ENCODE measurements around the gene NEK7. TPM values are rescaled to one million over a fixed set of nuclear protein-coding genes. Genes with fewer than 3 reads are reported as not detected.

NEK7 gene
- total and polyA plus RNA-seq, 9 of the 15 experiments (the other 6 are each of a cell fraction or from before 2014, with no cell fraction given), result 8.5 to 37.3 (median 27.7) TPM

GRCh38 chr1:198121056-198121826, 35.6 kb upstream of the NEK7 start:
- peak; percentile 86 for ATAC-seq
- peak; percentile 57 for FAIRE-seq
- in situ Hi-C loops (cut with MboI) (no loop called here), intact Hi-C loops (cut with micrococcal nuclease) (no loop called here)
- CTCF ChIA-PET (ENCODE audit: low intra/inter-chr PET ratio), result no interaction called here
- H3K4me2 ChIP-seq (ENCODE audit: insufficient read depth, low read length), result peak overlapping the region; percentile 22; the same call in 1 of the 2 replicates
- WGBS (ENCODE audit: insufficient coverage, low coverage, missing lambda C conversion rate), result 34% methylated on average over 3 of the region's 3 CpGs
- H4K20me1 ChIP-seq (replicated peaks; ENCODE audit: control insufficient read depth, insufficient read depth, low read length), result no peaks in the 10 kb centered on the region
- H3K27me3 ChIP-seq (ENCODE audit: control insufficient read depth in 2 of 2, insufficient read depth in 2 of 2, low read length in 2 of 2), result no peaks in the 10 kb centered on the region
- no peaks in the 10 kb centered on the region for H3K36me3 ChIP-seq (ENCODE audit: control insufficient read depth, insufficient read depth, low read length)
- H3K9ac ChIP-seq (ENCODE audit: insufficient read depth in 1 of 2, low read depth in 2 of 2, low read length in 2 of 2), result no peak overlapping the region
- H3K4me3 ChIP-seq, result no peak overlapping the region
- POLR2A ChIA-PET, result no interaction called here
- no TSS peak for BruUV-seq (replicated peaks)
- no peak overlapping the region for H3K27ac ChIP-seq (ENCODE audit: extremely low read depth, low read depth, low read length)
- no peaks in the 10 kb centered on the region for H3K9me3 ChIP-seq (replicated peaks; ENCODE audit: control insufficient read depth, insufficient read depth, low read depth, low read length)
- H2AFZ ChIP-seq (ENCODE audit: low read depth, low read length), result peak overlapping the region; percentile 54
- H3K4me1 ChIP-seq (replicated peaks in 1 of 2; ENCODE audit: control insufficient read depth in 2 of 2, insufficient read depth in 2 of 2, low read length in 2 of 2), result peaks cover 2 to 22% of the 10 kb centered on the region in 2 experiments; a peak in 3 of 5 replicates
- peak in 3 of 4 experiments; percentile 11 to 78 (median 53) for DNase-seq (ENCODE audit: extremely low read depth in 1 of 4, low spot score in 3 of 4)
- no peaks in the 10 kb centered on the region for H3K9me1 ChIP-seq (ENCODE audit: control insufficient read depth, insufficient read depth, low read length)
- no peaks in the 10 kb centered on the region for H3K79me2 ChIP-seq (ENCODE audit: control insufficient read depth, insufficient read depth, low read length)
- TF ChIP-seq CBX3 (IDR thresholded peaks at IDR 0.05; ENCODE audit: borderline replicate concordance in 1 of 2, low read length in 2 of 2) (peak in 1 of 2 experiments; percentile 26; a peak in 1 of 3 replicates), ZNF232 (CRISPR knock-in tag; IDR thresholded peaks at IDR 0.05) (no peak), ZNF512 (tag; IDR thresholded peaks at IDR 0.05) (no peak), ARID1B (IDR thresholded peaks at IDR 0.05) (peak; percentile 50; the same call in 1 of the 2 replicates), U2AF2 (optimal IDR thresholded peaks at IDR 0.05; ENCODE audit: low read depth, low read length) (no peak), SMAD4 (CRISPR knock-in tag; conservative IDR thresholded peaks at IDR 0.05) (peak; percentile 94), HNRNPUL1 (IDR thresholded peaks at IDR 0.05; ENCODE audit: low read length) (no peak), FOSL1 (tag; conservative IDR thresholded peaks at IDR 0.05) (peak; percentile 87), TFAM (CRISPR knock-in tag; conservative IDR thresholded peaks at IDR 0.05) (no peak), MEIS2 (IDR thresholded peaks at IDR 0.05; ENCODE audit: partially characterized antibody) (peak; percentile 40), NKRF (IDR thresholded peaks at IDR 0.05; ENCODE audit: borderline replicate concordance) (no peak), NCOR1 (IDR thresholded peaks at IDR 0.05) (peak; percentile 57), RAD51 (IDR thresholded peaks at IDR 0.05; ENCODE audit: borderline replicate concordance, low read depth) (peak; percentile 77), TOE1 (IDR thresholded peaks at IDR 0.05; ENCODE audit: borderline replicate concordance) (peak; percentile 71), TOE1 (CRISPR knock-in tag; IDR thresholded peaks at IDR 0.05; ENCODE audit: borderline replicate concordance, low read depth) (no peak)
- TF ChIP-seq, protein P1, sequence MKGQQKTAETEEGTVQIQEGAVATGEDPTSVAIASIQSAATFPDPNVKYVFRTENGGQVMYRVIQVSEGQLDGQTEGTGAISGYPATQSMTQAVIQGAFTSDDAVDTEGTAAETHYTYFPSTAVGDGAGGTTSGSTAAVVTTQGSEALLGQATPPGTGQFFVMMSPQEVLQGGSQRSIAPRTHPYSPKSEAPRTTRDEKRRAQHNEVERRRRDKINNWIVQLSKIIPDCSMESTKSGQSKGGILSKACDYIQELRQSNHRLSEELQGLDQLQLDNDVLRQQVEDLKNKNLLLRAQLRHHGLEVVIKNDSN (CRISPR knock-in tag; IDR thresholded peaks at IDR 0.05), result peak; percentile 72
